ENCODE data around the gene SPIB. TPM values are rescaled to one million over a fixed set of nuclear protein-coding genes. Genes with fewer than 3 reads are reported as not detected.
A peak's percentile ranks its signal among the peaks of the same experiment; 100 is the strongest.

Gene SPIB
- total and polyA plus RNA-seq, 2 of the 4 experiments (the other 2 are of a cell fraction), result not detected

DNA sequence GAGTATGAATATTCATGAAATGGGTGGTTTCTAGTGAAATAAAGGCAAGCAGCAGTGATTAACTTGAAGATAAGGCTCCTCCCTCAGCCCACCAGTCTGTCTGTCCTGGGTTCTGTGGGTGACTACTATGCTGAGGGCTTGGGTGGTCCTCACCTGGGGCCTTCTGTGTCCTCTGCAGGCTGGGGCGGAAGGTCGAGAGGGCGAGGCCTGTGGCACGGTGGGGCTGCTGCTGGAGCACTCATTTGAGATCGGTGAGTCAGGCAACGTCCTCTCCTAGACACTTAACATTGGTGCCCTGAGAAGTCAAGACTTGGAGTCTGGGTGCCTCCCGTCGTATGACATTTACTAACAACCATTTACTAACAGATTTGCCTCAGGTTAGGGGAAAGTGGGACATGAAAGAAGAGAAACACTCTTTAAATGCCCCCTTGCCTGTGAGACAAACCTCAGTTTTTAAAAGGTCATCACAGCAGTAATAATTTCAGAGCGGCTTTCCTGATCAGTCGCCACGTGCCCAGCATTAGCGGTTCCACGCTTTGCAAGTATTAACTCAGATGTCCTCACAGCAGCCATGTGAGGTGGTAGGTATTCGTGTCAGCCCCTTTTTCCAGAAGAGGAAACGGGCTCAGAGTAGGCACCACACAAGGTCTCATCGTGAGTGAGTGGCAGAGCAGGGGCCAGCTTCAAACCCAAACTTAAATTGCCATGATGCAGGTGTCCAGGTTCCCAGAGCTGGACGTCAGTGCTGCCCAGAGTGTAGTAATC, 59.2 kb downstream of the SPIB start (continued):
- no peak for TF ChIP-seq FOS (IDR thresholded peaks at IDR 0.05; ENCODE audit: low read depth, low read length)

- Histone ChIP-seq H3K27ac (ENCODE audit: insufficient read depth, low read length) (no peak overlapping the region), H3K4ac (ENCODE audit: low read depth, low read length) (no peak overlapping the region), H3K4me3 (ENCODE audit: insufficient read depth, low read depth, low read length) (no peak overlapping the region), H2AK9ac (replicated peaks; ENCODE audit: low read depth, low read length, poor library complexity) (peak overlapping the region; percentile 76), H3K23ac (ENCODE audit: low read depth, low read length) (no peak overlapping the region), H4K20me1 (ENCODE audit: insufficient read depth, low read length) (peaks cover 12% of the 10 kb centered on the region), H3K14ac (replicated peaks; ENCODE audit: low read depth, low read length) (no peak overlapping the region), H3K18ac (ENCODE audit: low read depth, low read length) (no peak overlapping the region), H3K9ac (ENCODE audit: low read depth, low read length) (no peak overlapping the region), H3K9me1 (ENCODE audit: insufficient read depth, low read length) (peaks cover 5% of the 10 kb centered on the region; the same call in 1 of the 2 replicates), H3K56ac (ENCODE audit: extremely low read depth, insufficient read depth, low read length) (no peak overlapping the region), H2AK5ac (ENCODE audit: low read depth, low read length) (no peak overlapping the region), H4K91ac (ENCODE audit: insufficient read depth, low read depth, low read length) (no peak overlapping the region), H2BK5ac (ENCODE audit: low read depth, low read length, poor library complexity, severe bottlenecking) (no peak overlapping the region), H3K36me3 (ENCODE audit: control insufficient read depth, insufficient read depth, low read length) (peaks cover 26% of the 10 kb centered on the region), H3K9me3 (ENCODE audit: control insufficient read depth, insufficient read depth, low read length) (no peaks in the 10 kb centered on the region), H2BK120ac (ENCODE audit: low read depth, low read length) (no peak overlapping the region), H3K79me1 (ENCODE audit: low read depth in 1 of 2, low read length in 2 of 2) (peaks cover 16 to 27% of the 10 kb centered on the region in 2 experiments), H3K4me2 (ENCODE audit: low read depth, low read length) (no peak overlapping the region), H2BK20ac (ENCODE audit: low read depth, low read length) (no peak overlapping the region), H4K5ac (ENCODE audit: low read depth, low read length) (no peak overlapping the region), H2AFZ (replicated peaks; ENCODE audit: low read length, poor library complexity) (peak overlapping the region; percentile 44), H3K4me1 (ENCODE audit: control insufficient read depth, insufficient read depth, low read length) (0 out of 2 replicates have a peak, but pooled peaks cover 2% of the 10 kb centered on the region), H3K27me3 (ENCODE audit: control insufficient read depth, insufficient read depth, low read length) (no peaks in the 10 kb centered on the region), H4K8ac (ENCODE audit: low read depth in 2 of 2, low read length in 2 of 2) (no peak overlapping the region), H2BK15ac (ENCODE audit: low read depth, low read length) (no peak overlapping the region)
- DNase-seq (peak; percentile 44), ATAC-seq (ENCODE audit: low read depth) (no peak)
- in situ Hi-C loops (cut with MboI; ENCODE audit: low sequenced_read_pairs), result no loop called here
- CTCF ChIA-PET, result interaction anchor here (0.5 kb wide), 1 partner anchor 135 kb away, joined by 4 read pairs; no protein-coding TSS in a partner anchor
- dilution Hi-C loops (cut with HindIII; ENCODE audit: low sequenced_read_pairs, unreplicated experiment), result no loop called here
- BruUV-seq (replicated peaks), result no TSS peak
- intact Hi-C loops (cut with micrococcal nuclease), result loop anchor here (5.0 kb wide), 1 partner anchor 112 kb away; the partner anchor contains the start of gene NAPSA
- POLR2A ChIA-PET (ENCODE audit: unreplicated experiment), result no interaction called here
- WGBS, 2 experiments (ENCODE audit: extremely low coverage in 2 of 2, insufficient read length in 1 of 2), result no CpG with 5 or more reads among the region's 19 CpGs
- TF ChIP-seq MAFK (IDR thresholded peaks at IDR 0.05; ENCODE audit: low read depth, low read length), result no peak
- peak; percentile 48; the same call in 1 of the 2 replicates for TF ChIP-seq SMC3 (IDR thresholded peaks at IDR 0.05; ENCODE audit: low read depth, low read length)
- TF ChIP-seq USF2 (IDR thresholded peaks at IDR 0.05; ENCODE audit: low read depth, low read length), result no peak
- TF ChIP-seq, protein P1, sequence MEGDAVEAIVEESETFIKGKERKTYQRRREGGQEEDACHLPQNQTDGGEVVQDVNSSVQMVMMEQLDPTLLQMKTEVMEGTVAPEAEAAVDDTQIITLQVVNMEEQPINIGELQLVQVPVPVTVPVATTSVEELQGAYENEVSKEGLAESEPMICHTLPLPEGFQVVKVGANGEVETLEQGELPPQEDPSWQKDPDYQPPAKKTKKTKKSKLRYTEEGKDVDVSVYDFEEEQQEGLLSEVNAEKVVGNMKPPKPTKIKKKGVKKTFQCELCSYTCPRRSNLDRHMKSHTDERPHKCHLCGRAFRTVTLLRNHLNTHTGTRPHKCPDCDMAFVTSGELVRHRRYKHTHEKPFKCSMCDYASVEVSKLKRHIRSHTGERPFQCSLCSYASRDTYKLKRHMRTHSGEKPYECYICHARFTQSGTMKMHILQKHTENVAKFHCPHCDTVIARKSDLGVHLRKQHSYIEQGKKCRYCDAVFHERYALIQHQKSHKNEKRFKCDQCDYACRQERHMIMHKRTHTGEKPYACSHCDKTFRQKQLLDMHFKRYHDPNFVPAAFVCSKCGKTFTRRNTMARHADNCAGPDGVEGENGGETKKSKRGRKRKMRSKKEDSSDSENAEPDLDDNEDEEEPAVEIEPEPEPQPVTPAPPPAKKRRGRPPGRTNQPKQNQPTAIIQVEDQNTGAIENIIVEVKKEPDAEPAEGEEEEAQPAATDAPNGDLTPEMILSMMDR (conservative IDR thresholded peaks at IDR 0.05; ENCODE audit: low read depth, low read length), result peak; percentile 60
- TF ChIP-seq FOS (IDR thresholded peaks at IDR 0.05; ENCODE audit: low read depth, low read length), result no peak
- TF ChIP-seq POLR2A (IDR thresholded peaks at IDR 0.05; ENCODE audit: low read depth, low read length), result no peak
- no peak for TF ChIP-seq CEBPB (IDR thresholded peaks at IDR 0.05; ENCODE audit: low read depth, low read length)
- TF ChIP-seq BHLHE40 (IDR thresholded peaks at IDR 0.05; ENCODE audit: low read depth, low read length), result no peak
- TF ChIP-seq CHD1 (IDR thresholded peaks at IDR 0.05; ENCODE audit: low read depth, low read length), result no peak
- TF ChIP-seq ELK1 (IDR thresholded peaks at IDR 0.05; ENCODE audit: borderline replicate concordance, low read depth, low read length), result no peak
Observed at GRCh38 chr19:50478901-50479715, 60.4 kb downstream of the SPIB start.
